Subcutaneous abdominal adipose tissue (tissue), 5 donors: ENCODE measurements around the gene TBC1D3I.
"Not testable (repeated sequence)": the region's sequence is repeated elsewhere in the genome, so short reads cannot be mapped to it uniquely, and the experiment has no call there.

ENCODE experiments used
- H3K27ac ChIP-seq: one replicate; pipeline ENCODE4 v1.7.0; 2013; ENCODE audit warnings: low read depth, mild to moderate bottlenecking, inconsistent platforms, low read length, moderate library complexity
- H3K27me3 ChIP-seq, 5 donors: one replicate each; pipeline ENCODE4 v1.7.0; 2013; ENCODE audit warnings: low read length in 5 of 5, inconsistent platforms in 1 of 5; ENCODE audit not compliant: control insufficient read depth in 5 of 5, insufficient read depth in 4 of 5
- H3K36me3 ChIP-seq, 5 donors: one replicate each; pipeline ENCODE4 v1.7.0; 2013; ENCODE audit warnings: low read length in 5 of 5; ENCODE audit not compliant: control insufficient read depth in 5 of 5, insufficient read depth in 5 of 5
- H3K4me1 ChIP-seq, 5 donors: one replicate each; pipeline ENCODE4 v1.7.0; 2013; ENCODE audit warnings: low read length in 5 of 5, mild to moderate bottlenecking in 3 of 5, moderate library complexity in 1 of 5; ENCODE audit not compliant: control insufficient read depth in 5 of 5, insufficient read depth in 5 of 5
- H3K4me3 ChIP-seq, 5 donors: one replicate each; pipeline ENCODE4 v1.7.0; 2013; ENCODE audit warnings: low read length in 5 of 5, low read depth in 1 of 5
- H3K9ac ChIP-seq, 5 donors: one replicate each; pipeline ENCODE4 v1.7.0; 2013; ENCODE audit warnings: low read length in 5 of 5, mild to moderate bottlenecking in 4 of 5, moderate library complexity in 3 of 5
- H3K9me3 ChIP-seq, 5 donors: one replicate each; pipeline ENCODE4 v1.7.0; 2013; ENCODE audit warnings: low read length in 5 of 5; ENCODE audit not compliant: control insufficient read depth in 5 of 5
- donor health status: healthy.
- donor health status: healthy.
- donor health status: healthy.
- donor health status: healthy.
- donor health status: healthy.

The TBC1D3I gene

DNA sequence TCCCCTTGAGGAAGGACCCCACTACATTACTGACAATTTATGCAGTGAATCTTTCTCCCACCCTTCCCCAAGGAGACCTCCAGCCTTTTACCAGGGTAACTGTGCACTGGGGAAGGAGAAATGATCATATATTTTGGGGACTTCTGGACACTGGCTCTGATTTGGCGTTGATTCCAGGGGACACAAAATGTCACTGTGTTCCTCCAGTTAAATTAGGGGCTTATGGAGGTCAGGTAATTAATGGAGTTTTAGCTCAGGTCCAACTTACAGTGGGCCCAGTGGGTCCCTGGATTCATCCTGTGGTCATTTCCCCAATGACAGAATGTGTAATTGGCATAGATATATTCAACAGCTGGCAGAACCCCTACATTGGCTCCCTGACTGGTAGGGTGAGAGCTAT, 44.8 kb downstream of the TBC1D3I start:
- peaks cover 0 to 12% (median 0%) of the 10 kb centered on the region in 5 donors for H3K9me3 ChIP-seq
- not testable (repeated sequence) for H3K4me1 ChIP-seq, H3K27me3 ChIP-seq, H3K36me3 ChIP-seq, H3K9ac ChIP-seq, H3K4me3 ChIP-seq, H3K27ac ChIP-seq

- peaks cover 0 to 21% (median 0%) of the 10 kb centered on the region in 5 donors for H3K4me1 ChIP-seq
- peaks cover 0 to 12% (median 0%) of the 10 kb centered on the region in 5 donors for H3K9me3 ChIP-seq
- H3K27ac ChIP-seq, H3K9ac ChIP-seq, H3K4me3 ChIP-seq, H3K27me3 ChIP-seq, H3K36me3 ChIP-seq: not testable (repeated sequence)
These were observed 48.7 kb downstream of the TBC1D3I start for GRCh38 chr17:36215406-36216308.

GRCh38 chr17:36214918-36215317, 49.5 kb downstream of the TBC1D3I start:
- H3K9ac ChIP-seq = no peak overlapping the region
- no peak overlapping the region for H3K27ac ChIP-seq
- peaks cover 0 to 12% (median 0%) of the 10 kb centered on the region in 5 donors for H3K9me3 ChIP-seq
- H3K36me3 ChIP-seq = no peaks in the 10 kb centered on the region
- peaks cover 0 to 5% (median 0%) of the 10 kb centered on the region in 5 donors for H3K27me3 ChIP-seq
- H3K4me3 ChIP-seq = no peak overlapping the region
- H3K4me1 ChIP-seq = peaks cover 0 to 26% (median 0%) of the 10 kb centered on the region in 5 donors

- peaks cover 0 to 5% (median 0%) of the 10 kb centered on the region in 5 donors for H3K9me3 ChIP-seq
- peaks cover 0 to 26% (median 0%) of the 10 kb centered on the region in 5 donors for H3K4me1 ChIP-seq
- peaks cover 0 to 5% (median 0%) of the 10 kb centered on the region in 5 donors for H3K27me3 ChIP-seq
- H3K4me3 ChIP-seq = no peak overlapping the region
- no peaks in the 10 kb centered on the region for H3K36me3 ChIP-seq
- H3K9ac ChIP-seq = no peak overlapping the region
- no peak overlapping the region for H3K27ac ChIP-seq
These were observed 50.7 kb downstream of the TBC1D3I start for GRCh38 chr17:36213695-36214094.

DNA sequence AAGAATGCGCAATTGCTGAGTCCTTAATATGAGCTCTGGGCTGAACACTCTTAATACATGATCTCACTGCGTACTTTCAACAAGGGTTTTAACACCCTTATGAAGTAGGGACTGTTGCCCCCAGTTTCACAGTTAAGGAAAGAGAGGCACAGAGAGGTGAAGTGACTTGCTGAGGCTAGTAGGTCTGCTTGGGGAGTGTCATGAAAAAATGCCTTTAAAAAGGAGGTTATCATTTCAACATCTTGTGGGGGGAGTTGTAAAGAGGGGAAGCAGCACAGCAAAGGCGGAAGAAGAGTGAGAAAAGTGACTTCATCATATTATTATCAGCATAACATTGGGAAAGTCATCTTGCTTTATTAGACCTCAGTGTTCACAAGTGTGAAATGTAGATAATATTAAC, 51.4 kb downstream of the TBC1D3I start:
- Histone ChIP-seq H3K27me3 (peaks cover 0 to 5% (median 0%) of the 10 kb centered on the region in 5 donors), H3K9me3 (no peaks in the 10 kb centered on the region), H3K4me1 (peaks cover 0 to 26% (median 0%) of the 10 kb centered on the region in 5 donors), H3K4me3 (no peak overlapping the region), H3K36me3 (no peaks in the 10 kb centered on the region), H3K27ac (no peak overlapping the region), H3K9ac (no peak overlapping the region)

DNA sequence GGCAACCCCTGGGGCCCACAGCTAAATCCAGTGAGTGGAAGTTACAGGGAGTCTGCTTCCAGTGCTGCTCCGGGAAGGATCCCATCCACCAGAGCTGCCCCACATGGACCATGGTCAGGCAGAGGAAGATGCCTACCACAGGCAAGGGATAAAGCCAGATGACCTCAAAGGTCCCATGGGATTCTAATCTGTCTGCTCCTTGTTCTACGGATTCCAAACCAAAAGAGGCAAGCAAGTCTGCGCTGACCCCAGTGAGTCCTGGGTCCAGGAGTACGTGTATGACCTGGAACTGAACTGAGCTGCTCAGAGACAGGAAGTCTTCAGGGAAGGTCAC, 52.1 kb downstream of the TBC1D3I start:
- H3K36me3 ChIP-seq = no peaks in the 10 kb centered on the region
- H3K9ac ChIP-seq = no peak overlapping the region
- peaks cover 0 to 5% (median 0%) of the 10 kb centered on the region in 5 donors for H3K27me3 ChIP-seq
- H3K27ac ChIP-seq = no peak overlapping the region
- no peak overlapping the region for H3K4me3 ChIP-seq
- H3K4me1 ChIP-seq = peaks cover 0 to 26% (median 0%) of the 10 kb centered on the region in 5 donors
- no peaks in the 10 kb centered on the region for H3K9me3 ChIP-seq

DNA sequence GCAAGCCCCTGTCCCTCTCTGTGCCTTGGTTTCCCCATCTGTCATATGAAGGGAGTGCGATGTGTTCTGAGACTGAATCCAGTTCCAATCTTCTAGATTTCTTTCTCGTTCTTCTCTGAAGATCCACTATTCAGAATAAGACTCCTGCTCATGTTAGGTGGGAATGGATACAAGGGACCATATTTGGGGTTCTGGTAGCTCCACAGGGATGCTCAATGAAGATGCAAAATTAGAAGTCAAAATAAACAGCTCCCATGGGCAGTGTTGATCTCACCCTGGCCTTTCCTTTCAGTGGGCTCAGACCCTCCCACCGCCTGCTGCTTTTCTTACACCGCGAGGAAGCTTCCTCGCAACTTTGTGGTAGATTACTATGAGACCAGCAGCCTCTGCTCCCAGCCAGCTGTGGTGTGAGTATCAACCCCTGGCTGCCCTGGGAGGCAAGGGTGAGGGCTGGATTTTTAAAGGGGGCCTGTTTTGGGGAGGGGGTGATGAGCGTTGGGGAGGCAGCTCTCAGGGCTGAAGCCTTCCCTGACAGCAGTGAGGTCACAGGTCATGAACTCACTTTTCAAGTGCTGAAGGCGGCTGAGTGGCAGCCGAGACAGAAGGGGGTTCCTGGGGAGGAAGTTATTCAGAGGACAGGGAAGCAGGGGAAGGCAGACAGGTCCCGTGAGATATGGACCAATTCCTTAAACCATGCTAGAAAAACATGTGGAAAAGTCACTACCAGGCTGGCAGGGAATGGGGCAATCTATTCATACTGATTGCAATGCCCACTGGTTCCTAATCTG, 52.7 kb downstream of the TBC1D3I start:
- H3K9me3 ChIP-seq, H3K4me3 ChIP-seq, H3K9ac ChIP-seq, H3K27me3 ChIP-seq, H3K27ac ChIP-seq, H3K36me3 ChIP-seq: not testable (repeated sequence)
- peaks cover 0 to 26% (median 0%) of the 10 kb centered on the region in 5 donors for H3K4me1 ChIP-seq

GRCh38 chr17:36210439-36211211, 53.7 kb downstream of the TBC1D3I start, which contains the start of gene CCL4L2:
Gene CCL4L2 (plus strand): TSS chr17:36211063.
- H3K27ac ChIP-seq, H3K9ac ChIP-seq, H3K9me3 ChIP-seq, H3K4me3 ChIP-seq, H3K36me3 ChIP-seq, H3K27me3 ChIP-seq: not testable (repeated sequence)
- peaks cover 0 to 23% (median 0%) of the 10 kb centered on the region in 5 donors for H3K4me1 ChIP-seq

DNA sequence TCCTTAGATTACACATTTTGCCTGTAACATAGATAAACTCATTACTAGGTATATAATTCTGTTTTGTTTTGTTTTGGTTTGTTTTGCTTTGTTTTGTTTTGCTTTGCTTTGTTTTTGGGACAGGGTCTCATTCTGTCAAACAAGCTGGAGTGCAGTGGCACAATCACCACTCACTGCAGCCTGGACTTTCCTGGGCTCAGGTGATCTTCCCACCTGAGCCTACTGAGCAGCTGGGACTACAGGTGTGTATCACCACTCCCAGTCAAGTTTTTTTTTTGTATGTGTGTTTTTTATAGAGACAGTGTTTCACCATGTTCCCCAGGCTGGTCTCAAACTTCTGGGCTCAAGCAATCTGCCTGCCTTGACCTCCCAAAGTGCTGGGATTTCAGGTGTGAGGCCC, 54.8 kb downstream of the TBC1D3I start:
- Histone ChIP-seq H3K4me1 (peaks cover 0 to 17% (median 0%) of the 10 kb centered on the region in 5 donors), H3K27me3 (peaks cover 0 to 5% (median 0%) of the 10 kb centered on the region in 5 donors), H3K9ac (no peak overlapping the region), H3K27ac (no peak overlapping the region), H3K9me3 (no peaks in the 10 kb centered on the region), H3K4me3 (no peak overlapping the region), H3K36me3 (no peaks in the 10 kb centered on the region)
